Measurements from ENCODE around the gene YIF1A.

GRCh38 chr11:66334605-66335442, 45.9 kb upstream of the YIF1A start:
- TF ChIP-seq, protein P1, sequence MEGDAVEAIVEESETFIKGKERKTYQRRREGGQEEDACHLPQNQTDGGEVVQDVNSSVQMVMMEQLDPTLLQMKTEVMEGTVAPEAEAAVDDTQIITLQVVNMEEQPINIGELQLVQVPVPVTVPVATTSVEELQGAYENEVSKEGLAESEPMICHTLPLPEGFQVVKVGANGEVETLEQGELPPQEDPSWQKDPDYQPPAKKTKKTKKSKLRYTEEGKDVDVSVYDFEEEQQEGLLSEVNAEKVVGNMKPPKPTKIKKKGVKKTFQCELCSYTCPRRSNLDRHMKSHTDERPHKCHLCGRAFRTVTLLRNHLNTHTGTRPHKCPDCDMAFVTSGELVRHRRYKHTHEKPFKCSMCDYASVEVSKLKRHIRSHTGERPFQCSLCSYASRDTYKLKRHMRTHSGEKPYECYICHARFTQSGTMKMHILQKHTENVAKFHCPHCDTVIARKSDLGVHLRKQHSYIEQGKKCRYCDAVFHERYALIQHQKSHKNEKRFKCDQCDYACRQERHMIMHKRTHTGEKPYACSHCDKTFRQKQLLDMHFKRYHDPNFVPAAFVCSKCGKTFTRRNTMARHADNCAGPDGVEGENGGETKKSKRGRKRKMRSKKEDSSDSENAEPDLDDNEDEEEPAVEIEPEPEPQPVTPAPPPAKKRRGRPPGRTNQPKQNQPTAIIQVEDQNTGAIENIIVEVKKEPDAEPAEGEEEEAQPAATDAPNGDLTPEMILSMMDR (IDR thresholded peaks at IDR 0.05) = no peak
- TF ChIP-seq EZH2 (IDR thresholded peaks at IDR 0.05) (no peak), EZH2phosphoT487 (IDR thresholded peaks at IDR 0.05) (no peak)
